ENCODE data around the gene ADGRV1. TPM values are rescaled to one million over a fixed set of nuclear protein-coding genes. Genes with fewer than 3 reads are reported as not detected.

ADGRV1 gene
- total and polyA plus RNA-seq, 2 experiments from 2014 or later, result 15.5 to 19.6 TPM

DNA sequence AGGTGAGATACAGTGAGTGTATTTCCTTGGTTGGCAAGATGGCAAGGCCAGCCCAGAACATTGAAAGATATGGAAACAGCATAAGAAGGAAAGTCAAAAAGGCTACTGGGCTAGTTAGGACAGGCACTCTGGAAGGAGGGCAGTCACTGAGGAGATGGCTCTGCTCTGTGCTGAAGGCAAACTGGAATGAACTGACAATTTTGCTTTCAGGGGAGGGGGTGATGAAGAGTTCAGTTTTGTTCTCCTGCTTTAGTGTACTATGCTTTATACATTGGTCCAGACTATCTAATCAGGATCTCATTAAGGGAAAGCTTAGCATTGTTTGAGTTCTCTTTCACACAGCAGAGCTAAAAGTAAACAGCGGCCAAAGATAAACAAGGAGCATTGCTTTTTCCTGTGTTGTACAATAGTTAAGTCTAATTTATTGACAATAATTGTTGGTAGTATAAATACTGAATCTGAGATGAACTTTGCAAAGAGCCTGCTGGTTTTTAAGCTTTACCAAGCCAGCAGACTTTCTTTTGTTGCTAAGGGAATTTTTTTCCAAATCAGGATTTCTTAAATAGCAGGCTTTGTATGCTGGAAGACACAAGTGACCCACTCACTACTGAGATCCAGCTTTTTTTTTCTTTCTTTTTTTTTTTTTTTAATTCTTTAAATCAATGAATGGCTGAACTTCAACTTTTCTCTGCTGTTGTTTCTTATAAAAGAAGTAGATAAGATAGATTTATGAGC is 469.0 kb downstream of the ADGRV1 start:
- no peak for TF ChIP-seq CTCF (IDR thresholded peaks at IDR 0.05; ENCODE audit: low read depth, low read length)
- no peak overlapping the region for H3K4me3 ChIP-seq
- H3K27ac ChIP-seq, result no peak overlapping the region
- no peaks in the 10 kb centered on the region for H3K4me1 ChIP-seq (ENCODE audit: low read depth)
- H3K36me3 ChIP-seq, result no peaks in the 10 kb centered on the region
- no peaks in the 10 kb centered on the region for H3K27me3 ChIP-seq
- no peak for DNase-seq (ENCODE audit: low read depth in 1 of 2, low spot score in 1 of 2)
- H3K9me3 ChIP-seq (ENCODE audit: low read depth), result no peaks in the 10 kb centered on the region

- H3K4me1 ChIP-seq (ENCODE audit: low read depth), result no peaks in the 10 kb centered on the region
- H3K4me3 ChIP-seq, result no peak overlapping the region
- no peak overlapping the region for H3K27ac ChIP-seq
- H3K36me3 ChIP-seq, result no peaks in the 10 kb centered on the region
- DNase-seq (ENCODE audit: low read depth in 1 of 2, low spot score in 1 of 2), result no peak
- no peaks in the 10 kb centered on the region for H3K9me3 ChIP-seq (ENCODE audit: low read depth)
- no peaks in the 10 kb centered on the region for H3K27me3 ChIP-seq
- TF ChIP-seq CTCF (IDR thresholded peaks at IDR 0.05; ENCODE audit: low read depth, low read length), result no peak
Observed at GRCh38 chr5:91028499-91028956, 469.9 kb downstream of the ADGRV1 start.

DNA sequence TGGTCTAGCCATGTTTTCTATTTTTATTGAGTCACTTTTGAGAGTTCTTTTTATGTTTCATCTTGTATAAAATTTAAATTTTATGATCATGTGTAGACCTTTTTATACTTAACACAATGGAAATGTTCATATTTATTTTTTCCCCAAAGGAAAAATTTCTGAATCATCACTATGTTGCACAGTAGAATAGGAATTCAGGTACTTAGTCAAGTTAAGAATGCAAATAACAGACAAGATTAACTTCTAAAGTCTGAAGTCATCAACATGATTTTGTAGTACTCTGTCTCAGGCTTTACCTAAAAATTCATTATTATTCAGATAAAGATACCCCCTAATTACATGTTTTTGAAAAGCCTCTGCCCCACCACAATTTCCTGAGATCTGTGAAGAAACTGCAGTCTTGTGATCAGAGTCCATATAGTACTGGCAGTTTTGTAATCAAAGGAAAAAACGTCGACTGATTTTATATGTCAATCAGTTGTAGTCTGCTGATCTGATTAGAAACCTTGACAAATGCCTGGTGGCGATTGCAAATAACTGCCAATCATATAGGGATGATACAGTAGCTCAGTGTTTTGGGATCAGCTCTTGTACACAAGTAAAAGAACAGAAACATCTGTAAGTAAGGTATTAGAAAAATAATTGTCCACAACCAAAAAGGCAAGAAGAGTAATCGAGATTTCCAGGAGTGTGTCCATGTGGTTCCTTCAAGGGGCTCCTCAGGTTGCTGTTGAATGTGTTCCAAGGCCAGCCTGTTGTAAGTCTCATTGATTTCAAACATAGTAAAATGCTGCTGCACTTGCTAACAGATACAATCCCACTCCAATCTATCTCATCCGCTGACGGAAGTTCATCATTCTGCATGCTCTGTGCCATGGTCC is 472.2 kb downstream of the ADGRV1 start:
- no peaks in the 10 kb centered on the region for H3K36me3 ChIP-seq
- H3K4me3 ChIP-seq, result no peak overlapping the region
- H3K4me1 ChIP-seq (ENCODE audit: low read depth), result no peaks in the 10 kb centered on the region
- H3K27me3 ChIP-seq, result no peaks in the 10 kb centered on the region
- no peak for TF ChIP-seq CTCF (IDR thresholded peaks at IDR 0.05; ENCODE audit: low read depth, low read length)
- no peaks in the 10 kb centered on the region for H3K9me3 ChIP-seq (ENCODE audit: low read depth)
- no peak for DNase-seq (ENCODE audit: low read depth in 1 of 2, low spot score in 1 of 2)
- H3K27ac ChIP-seq, result no peak overlapping the region

DNA sequence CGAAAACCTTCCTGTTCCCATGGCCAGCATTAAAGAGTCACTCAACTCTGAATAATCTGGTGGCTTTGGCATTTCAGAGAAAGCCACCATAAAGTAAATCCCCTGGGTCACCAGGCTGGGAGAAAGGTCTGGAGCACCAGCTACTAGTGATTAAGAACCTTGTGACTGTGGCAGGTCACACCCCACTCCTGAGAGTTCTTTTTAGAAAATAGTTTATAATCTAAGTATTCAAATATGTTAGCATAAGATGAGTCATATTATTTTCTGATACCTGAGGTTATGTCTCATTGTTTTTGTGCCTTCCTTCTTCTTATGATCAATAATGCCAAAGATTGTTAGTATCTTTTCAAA is 472.8 kb downstream of the ADGRV1 start:
- Histone ChIP-seq H3K4me1 (ENCODE audit: low read depth) (no peaks in the 10 kb centered on the region), H3K4me3 (no peak overlapping the region), H3K36me3 (no peaks in the 10 kb centered on the region), H3K9me3 (ENCODE audit: low read depth) (no peaks in the 10 kb centered on the region), H3K27me3 (no peaks in the 10 kb centered on the region), H3K27ac (no peak overlapping the region)
- DNase-seq (ENCODE audit: low read depth in 1 of 2, low spot score in 1 of 2), result no peak
- no peak for TF ChIP-seq CTCF (IDR thresholded peaks at IDR 0.05; ENCODE audit: low read depth, low read length)

GRCh38 chr5:91032125-91032524 is 473.5 kb downstream of the ADGRV1 start:
- H3K36me3 ChIP-seq, result no peaks in the 10 kb centered on the region
- TF ChIP-seq CTCF (IDR thresholded peaks at IDR 0.05; ENCODE audit: low read depth, low read length), result no peak
- no peaks in the 10 kb centered on the region for H3K4me1 ChIP-seq (ENCODE audit: low read depth)
- no peak overlapping the region for H3K27ac ChIP-seq
- H3K9me3 ChIP-seq (ENCODE audit: low read depth), result no peaks in the 10 kb centered on the region
- no peak overlapping the region for H3K4me3 ChIP-seq
- no peaks in the 10 kb centered on the region for H3K27me3 ChIP-seq
- DNase-seq (ENCODE audit: low read depth in 1 of 2, low spot score in 1 of 2), result no peak
